NCI-H2081 treated with DMSO at 0.1 percent for 48 hours (cell line): ENCODE data around the gene PROSER1.
"Not testable (repeated sequence)": the region's sequence is repeated elsewhere in the genome, so short reads cannot be mapped to it uniquely, and the experiment has no call there.

ENCODE experiments used
- DNase-seq: peaks from one replicate; lab custom pipeline; 2025; lab: John Stamatoyannopoulos, UW

Gene PROSER1

DNA sequence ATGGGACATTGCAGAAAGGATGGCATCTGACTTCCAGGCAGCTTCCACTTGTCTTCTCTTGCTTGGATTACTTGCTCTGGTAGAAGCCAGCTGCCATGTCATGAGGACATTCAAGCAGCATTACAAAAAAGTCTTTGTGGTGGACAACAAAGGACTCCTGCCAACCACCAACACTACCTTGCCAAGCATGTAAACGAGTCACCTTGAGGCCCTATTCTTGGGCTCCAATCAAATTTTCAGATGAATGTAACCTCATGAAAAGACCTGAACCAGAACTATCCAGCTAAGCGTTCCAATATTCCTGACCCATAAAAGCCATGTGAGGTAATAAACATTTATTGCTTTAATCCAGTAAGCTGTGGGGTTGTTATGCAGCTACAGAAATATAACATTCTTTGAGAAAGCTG lies 12.5 kb downstream of the PROSER1 start:
- no peak for DNase-seq

GRCh38 chr13:39023761-39024160 lies 14.1 kb downstream of the PROSER1 start:
- DNase-seq: no peak

- no peak for DNase-seq
Measured at GRCh38 chr13:39023316-39023715, 14.6 kb downstream of the PROSER1 start.

- no peak for DNase-seq
Measured at GRCh38 chr13:39020853-39021462, 16.9 kb downstream of the PROSER1 start.

DNA sequence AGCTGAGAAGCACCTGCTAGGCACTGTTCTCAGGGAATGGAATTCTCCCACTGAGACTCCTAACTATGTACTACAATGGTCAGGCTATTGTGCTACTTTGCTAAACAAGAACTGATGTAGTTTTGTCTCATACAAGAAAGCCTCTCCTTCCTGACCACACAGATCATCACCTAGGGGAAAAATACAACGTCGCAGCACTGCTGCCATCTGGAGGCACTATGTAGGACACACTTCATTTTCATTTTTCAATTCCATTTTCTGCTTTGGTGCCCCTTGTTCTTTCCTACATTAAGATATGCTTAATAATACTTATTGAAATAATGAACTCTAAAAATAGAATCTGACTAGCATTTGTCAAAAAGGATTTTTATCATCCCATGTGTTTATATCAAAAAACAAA lies 21.1 kb downstream of the PROSER1 start:
- no peak for DNase-seq

DNA sequence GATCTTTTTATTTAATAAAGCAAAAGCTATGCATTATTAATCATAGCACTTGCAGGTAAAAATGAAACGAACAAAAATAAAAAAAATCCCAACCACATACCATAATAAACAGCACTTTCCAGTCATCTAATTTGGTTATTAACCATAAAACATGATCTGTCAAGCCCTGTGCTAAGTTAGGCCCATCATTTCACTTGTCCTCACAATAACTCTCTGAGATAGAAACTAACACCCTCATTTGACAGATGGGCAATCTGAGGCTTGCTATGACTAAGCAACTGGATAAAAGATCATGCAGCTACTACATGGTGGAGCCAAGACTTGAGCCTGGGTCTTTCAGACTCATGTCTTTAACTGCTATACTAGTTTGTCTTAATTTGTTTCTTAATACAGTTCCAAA lies 21.8 kb downstream of the PROSER1 start:
- DNase-seq: no peak

- no peak for DNase-seq
Measured at GRCh38 chr13:39013462-39013861, 24.4 kb downstream of the PROSER1 start.

DNA sequence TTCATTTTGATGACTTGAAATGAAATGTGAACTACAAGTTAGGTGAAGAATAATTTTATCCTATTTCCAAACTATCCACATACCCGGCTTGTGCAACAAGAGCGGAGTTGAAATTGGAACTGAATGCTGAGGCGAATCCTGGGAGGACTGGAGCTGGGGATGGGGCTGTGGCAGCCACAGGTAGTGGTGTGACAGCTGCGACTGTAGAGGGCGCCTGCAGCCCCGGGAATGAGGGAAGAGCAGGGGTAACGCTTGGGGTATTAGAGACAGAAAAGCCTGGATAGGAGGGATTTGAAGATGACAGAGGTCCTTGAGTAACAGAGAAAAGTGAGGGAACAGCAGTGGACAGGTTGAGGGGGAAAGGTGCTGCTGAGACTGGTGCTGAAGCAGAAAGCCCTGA lies 25.3 kb downstream of the PROSER1 start:
- DNase-seq: no peak

GRCh38 chr13:39006371-39007111 lies 31.3 kb downstream of the PROSER1 start:
- DNase-seq: not testable (repeated sequence)

- DNase-seq: no peak
Measured at GRCh38 chr13:38998739-38999138, 39.1 kb downstream of the PROSER1 start.

- DNase-seq: no peak
Measured at GRCh38 chr13:38993381-38993780, 44.5 kb downstream of the PROSER1 start.

DNA sequence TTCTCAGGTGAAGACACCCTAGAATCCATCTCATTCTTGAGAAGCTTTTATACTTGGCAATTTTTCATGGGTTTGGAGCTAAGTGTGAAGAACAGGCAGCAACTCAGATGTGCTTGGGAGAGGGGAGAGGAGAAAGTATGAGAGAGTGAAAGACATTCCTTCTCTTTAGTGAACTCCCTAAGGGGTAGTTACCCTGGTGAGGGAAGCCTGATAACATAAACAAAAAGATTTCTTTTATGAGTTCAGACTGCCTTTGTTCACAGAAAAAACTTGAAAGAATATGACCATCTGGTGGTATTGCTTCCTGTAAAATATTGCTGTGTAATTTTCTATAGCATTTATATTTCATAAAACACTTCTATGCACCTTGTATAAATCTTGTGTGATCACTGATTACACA lies 47.2 kb downstream of the PROSER1 start, which contains the start of gene STOML3:
Gene STOML3 (minus strand): TSS at position 139 of the 400 bp plus-strand sequence. CDS start 110 bp downstream, at position 29.
- no peak for DNase-seq

- DNase-seq: no peak
Measured at GRCh38 chr13:38981096-38981495, 56.8 kb downstream of the PROSER1 start.

DNA sequence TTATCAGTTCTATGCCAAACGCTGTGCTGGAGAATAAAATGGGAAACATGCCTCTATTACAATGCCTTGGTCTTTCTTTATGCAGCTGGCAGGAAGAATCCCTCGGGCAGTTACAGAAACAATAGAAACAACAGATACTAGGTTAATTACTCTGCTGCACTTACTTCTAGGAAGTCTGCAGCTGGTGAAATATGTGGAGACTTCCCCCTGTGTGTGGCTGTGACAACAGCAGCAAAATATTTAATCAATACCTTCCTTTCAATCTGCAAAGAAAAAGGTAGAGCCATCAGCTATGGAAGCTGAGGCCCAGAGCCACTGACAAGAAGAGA lies 57.2 kb downstream of the PROSER1 start:
- DNase-seq: no peak

DNA sequence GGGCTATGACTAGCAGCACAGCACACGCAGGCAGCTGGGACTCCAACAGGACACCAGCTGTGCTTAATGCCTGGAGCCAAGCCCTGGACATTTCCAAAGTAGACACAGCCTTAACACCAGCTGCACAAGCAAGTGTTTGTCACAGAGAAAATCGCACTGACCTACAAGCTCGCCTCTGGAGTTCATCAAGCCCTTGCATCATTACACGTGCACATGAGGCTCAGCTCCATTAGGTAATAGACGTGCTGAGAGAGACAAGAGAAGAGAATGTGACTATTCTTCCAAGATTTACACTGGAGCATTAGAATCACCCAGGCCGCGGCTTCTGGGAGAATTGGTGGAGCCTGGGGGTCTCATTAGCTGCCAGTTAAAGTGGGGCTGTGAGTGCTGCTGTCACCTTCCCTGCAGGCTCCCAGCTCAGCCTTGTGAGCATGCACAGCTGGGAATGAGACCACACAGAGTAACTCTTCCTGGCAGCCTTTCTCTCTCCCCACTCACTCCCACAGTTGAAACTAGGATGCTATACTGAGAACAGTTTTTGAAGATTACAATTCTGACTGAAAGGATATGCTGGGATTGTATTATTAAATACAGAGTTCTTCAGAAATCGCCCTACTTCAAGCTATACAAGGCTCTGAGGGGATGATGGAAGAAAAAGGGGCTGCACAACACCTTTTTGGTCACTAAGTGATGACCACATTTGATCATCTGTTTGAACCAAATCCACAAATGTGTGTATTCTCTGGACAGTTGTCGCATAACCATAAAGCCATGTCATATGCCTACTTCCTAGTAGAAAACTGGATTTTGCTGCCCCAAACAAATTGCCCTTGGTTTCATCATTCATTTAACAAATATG lies 57.8 kb downstream of the PROSER1 start:
- peak; percentile 59 for DNase-seq

GRCh38 chr13:38970380-38971051 lies 67.4 kb downstream of the PROSER1 start:
- DNase-seq: no peak

- DNase-seq: no peak
Measured at GRCh38 chr13:38969187-38969586, 68.7 kb downstream of the PROSER1 start.

DNA sequence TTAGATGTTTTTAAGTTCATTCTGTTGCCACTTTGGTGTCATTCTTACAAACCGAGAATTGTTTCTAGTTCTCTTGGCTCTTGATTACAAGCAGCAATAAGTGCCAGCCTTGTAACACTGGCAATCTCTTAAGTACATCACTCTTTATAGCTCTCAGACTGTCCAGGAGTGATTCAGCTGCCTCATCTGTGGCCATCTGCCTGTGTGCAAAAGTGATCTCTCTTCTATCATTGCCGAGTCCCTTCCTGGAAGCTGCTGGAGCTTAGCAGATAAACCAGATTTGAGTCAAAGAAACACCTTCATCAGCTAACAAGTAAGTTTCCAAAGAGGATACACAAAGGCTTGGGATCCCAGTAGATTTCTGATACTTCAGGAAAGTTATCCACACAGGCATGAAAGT lies 70.4 kb downstream of the PROSER1 start:
- DNase-seq: no peak

DNA sequence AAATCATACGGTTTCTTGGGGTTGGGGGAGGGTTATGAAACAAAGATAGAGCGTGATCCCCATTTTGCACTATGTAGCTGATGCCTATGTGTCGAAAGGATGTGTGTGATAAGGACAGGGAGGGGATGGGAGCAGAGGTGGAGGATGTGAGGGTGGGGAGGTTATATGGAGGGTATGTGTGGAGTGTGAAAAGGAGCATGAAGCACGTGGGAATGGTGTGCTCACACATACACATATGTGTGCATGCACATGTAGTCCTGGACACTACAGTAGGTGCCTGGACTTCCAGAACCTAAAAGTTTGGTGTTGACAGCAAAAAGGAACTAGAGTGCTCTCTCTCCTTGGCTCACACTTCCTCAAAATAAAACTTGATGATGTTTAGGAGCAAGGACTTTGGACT lies 72.6 kb downstream of the PROSER1 start:
- DNase-seq: no peak

DNA sequence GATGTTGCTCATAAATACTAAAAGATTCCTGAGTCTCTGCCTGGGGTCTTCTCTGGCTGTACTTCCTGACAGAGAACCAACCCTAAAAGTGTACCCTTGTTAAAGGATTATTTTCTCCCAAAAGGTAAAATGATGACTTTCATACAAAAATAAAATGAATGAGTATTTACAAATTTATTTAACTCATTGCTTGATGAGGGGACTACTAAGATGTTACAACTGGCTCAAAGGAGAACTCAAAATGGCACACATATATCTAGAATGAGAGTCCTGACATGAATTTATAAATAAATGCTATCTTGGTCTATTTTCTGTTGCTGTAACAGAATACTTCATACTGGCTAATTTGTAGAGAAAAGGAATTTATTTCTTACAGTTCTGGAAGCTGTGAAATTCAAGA lies 77.7 kb downstream of the PROSER1 start:
- DNase-seq: no peak
